ENCODE measurements around the gene CFAP97D1.

CFAP97D1 gene

GRCh38 chr17:43753493-43754129 lies 26.6 kb upstream of the CFAP97D1 start:
- Histone ChIP-seq H3K36me3 (ENCODE audit: low read length) (no peaks in the 10 kb centered on the region), H3K27ac (ENCODE audit: low read depth, low read length) (no peak overlapping the region), H3K79me2 (ENCODE audit: insufficient read depth, low read length) (no peaks in the 10 kb centered on the region), H3K9me3 (ENCODE audit: insufficient read depth, low read length) (no peaks in the 10 kb centered on the region), H3K4me3 (ENCODE audit: insufficient read depth, low read length, poor library complexity, severe bottlenecking) (no peak overlapping the region), H3K4me2 (ENCODE audit: low read depth, low read length, poor library complexity, severe bottlenecking) (no peak overlapping the region), H3K9ac (ENCODE audit: low read length) (no peak overlapping the region), H3K27me3 (ENCODE audit: low read length) (no peaks in the 10 kb centered on the region), H2AFZ (ENCODE audit: low read depth, low read length, severe bottlenecking) (no peak overlapping the region), H3K9me2 (replicated peaks; ENCODE audit: insufficient read depth, low read length) (no peaks in the 10 kb centered on the region), H3F3A (ENCODE audit: insufficient read depth) (no peaks in the 10 kb centered on the region), H4K20me1 (ENCODE audit: low read depth, low read length) (no peaks in the 10 kb centered on the region)
- no peak for TF ChIP-seq CTCF (IDR thresholded peaks at IDR 0.05; ENCODE audit: insufficient read depth, low read length, poor library complexity, severe bottlenecking)
- TF ChIP-seq EZH2phosphoT487 (conservative IDR thresholded peaks at IDR 0.05; ENCODE audit: low read length) = no peak

- no peaks in the 10 kb centered on the region for H3K79me2 ChIP-seq (ENCODE audit: insufficient read depth, low read length)
- no peaks in the 10 kb centered on the region for H3F3A ChIP-seq (ENCODE audit: insufficient read depth)
- no peak overlapping the region for H3K9ac ChIP-seq (ENCODE audit: low read length)
- H3K27me3 ChIP-seq (ENCODE audit: low read length) = no peaks in the 10 kb centered on the region
- H3K4me2 ChIP-seq (ENCODE audit: low read depth, low read length, poor library complexity, severe bottlenecking) = no peak overlapping the region
- no peaks in the 10 kb centered on the region for H3K9me3 ChIP-seq (ENCODE audit: insufficient read depth, low read length)
- H4K20me1 ChIP-seq (ENCODE audit: low read depth, low read length) = no peaks in the 10 kb centered on the region
- H3K9me2 ChIP-seq (replicated peaks; ENCODE audit: insufficient read depth, low read length) = no peaks in the 10 kb centered on the region
- H3K27ac ChIP-seq (ENCODE audit: low read depth, low read length) = no peak overlapping the region
- TF ChIP-seq CTCF (IDR thresholded peaks at IDR 0.05; ENCODE audit: insufficient read depth, low read length, poor library complexity, severe bottlenecking) = no peak
- TF ChIP-seq EZH2phosphoT487 (conservative IDR thresholded peaks at IDR 0.05; ENCODE audit: low read length) = no peak
- H3K4me3 ChIP-seq (ENCODE audit: insufficient read depth, low read length, poor library complexity, severe bottlenecking) = no peak overlapping the region
- H3K36me3 ChIP-seq (ENCODE audit: low read length) = no peaks in the 10 kb centered on the region
- H2AFZ ChIP-seq (ENCODE audit: low read depth, low read length, severe bottlenecking) = no peak overlapping the region
Observed at GRCh38 chr17:43754947-43755346, 25.3 kb upstream of the CFAP97D1 start.

- Histone ChIP-seq H3K9me2 (replicated peaks; ENCODE audit: insufficient read depth, low read length) (no peaks in the 10 kb centered on the region), H3K27ac (ENCODE audit: low read depth, low read length) (no peak overlapping the region), H2AFZ (ENCODE audit: low read depth, low read length, severe bottlenecking) (no peak overlapping the region), H3K79me2 (ENCODE audit: insufficient read depth, low read length) (no peaks in the 10 kb centered on the region), H3K36me3 (ENCODE audit: low read length) (no peaks in the 10 kb centered on the region), H3F3A (ENCODE audit: insufficient read depth) (no peaks in the 10 kb centered on the region), H3K9me3 (ENCODE audit: insufficient read depth, low read length) (no peaks in the 10 kb centered on the region), H3K27me3 (ENCODE audit: low read length) (no peaks in the 10 kb centered on the region), H3K4me2 (ENCODE audit: low read depth, low read length, poor library complexity, severe bottlenecking) (no peak overlapping the region), H3K4me3 (ENCODE audit: insufficient read depth, low read length, poor library complexity, severe bottlenecking) (no peak overlapping the region), H3K9ac (ENCODE audit: low read length) (no peak overlapping the region), H4K20me1 (ENCODE audit: low read depth, low read length) (no peaks in the 10 kb centered on the region)
- no peak for TF ChIP-seq EZH2phosphoT487 (conservative IDR thresholded peaks at IDR 0.05; ENCODE audit: low read length)
- TF ChIP-seq CTCF (IDR thresholded peaks at IDR 0.05; ENCODE audit: insufficient read depth, low read length, poor library complexity, severe bottlenecking) = no peak
Observed at GRCh38 chr17:43755389-43755875, 24.8 kb upstream of the CFAP97D1 start.
